Measurements from ENCODE around the gene H6PD.

H6PD gene

DNA sequence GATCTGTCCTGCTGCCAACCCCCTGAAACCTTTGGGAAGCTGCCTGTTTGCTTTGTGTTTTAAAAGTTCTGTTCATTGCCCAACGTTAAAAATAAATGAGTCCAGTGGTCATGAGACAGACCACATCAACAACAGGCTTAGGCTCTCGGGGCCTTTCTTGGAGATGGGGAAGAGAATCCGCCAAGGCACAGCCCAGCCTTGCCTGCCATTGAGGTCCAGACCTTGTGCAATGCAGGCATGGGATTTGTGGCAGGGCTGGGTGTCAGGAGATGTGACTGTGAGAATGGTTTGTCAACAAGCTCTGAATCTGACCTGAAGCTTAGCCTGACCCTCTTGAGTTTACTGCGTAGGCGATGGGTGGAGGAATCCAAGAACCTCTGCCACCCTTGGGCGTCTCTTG lies 62.3 kb downstream of the H6PD start:
- DNase-seq (ENCODE audit: low read depth, low spot score) = no peak

GRCh38 chr1:9297831-9298230 lies 63.3 kb downstream of the H6PD start:
- no peak for DNase-seq (ENCODE audit: low read depth, low spot score)

GRCh38 chr1:9298282-9298681 lies 63.7 kb downstream of the H6PD start:
- no peak for DNase-seq (ENCODE audit: low read depth, low spot score)

DNA sequence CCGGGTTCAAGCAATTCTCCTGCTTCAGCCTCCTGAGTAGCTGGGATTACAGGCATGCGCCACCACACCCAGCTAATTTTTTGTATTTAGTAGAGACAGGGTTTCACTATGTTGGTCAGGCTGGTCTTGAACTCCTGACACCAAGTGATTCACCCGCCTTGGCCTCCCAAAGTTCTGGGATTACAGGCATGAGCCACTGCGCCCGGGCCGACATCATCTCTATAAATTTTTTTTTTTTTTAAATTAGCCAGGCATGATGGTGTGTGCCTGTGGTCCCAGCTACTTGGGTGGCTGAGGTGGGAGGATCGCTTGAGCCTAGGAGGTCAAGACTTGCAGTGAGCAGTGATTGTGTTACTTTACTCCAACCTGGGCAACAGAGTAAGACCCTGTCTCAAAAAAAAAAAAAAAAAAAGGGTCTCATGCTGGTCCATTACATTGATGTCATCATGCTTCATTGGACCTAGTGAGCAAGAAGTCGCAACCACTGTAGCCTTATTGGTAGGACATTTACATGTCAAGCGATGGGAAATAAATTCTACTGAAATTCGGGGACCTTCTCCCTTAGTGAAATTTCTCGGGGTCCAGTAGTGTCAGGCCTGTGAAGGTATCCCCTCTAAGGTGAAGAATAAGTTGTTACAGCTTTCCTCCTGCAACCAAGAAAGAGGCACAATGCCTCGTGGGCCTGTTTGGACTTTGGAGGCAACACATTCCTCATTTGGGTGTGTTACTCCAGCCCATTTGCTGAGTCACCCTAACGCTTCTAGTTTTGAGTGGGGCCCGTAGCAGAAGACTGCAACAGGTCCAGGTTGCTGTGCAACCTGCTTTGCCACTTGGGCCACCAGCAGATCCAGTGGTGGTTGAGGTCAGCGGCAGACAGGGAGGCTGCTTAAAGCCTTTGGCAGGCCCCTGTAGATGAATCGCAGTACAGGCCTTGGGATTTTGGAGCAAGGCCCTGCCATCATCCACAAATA lies 65.3 kb downstream of the H6PD start:
- DNase-seq (ENCODE audit: low read depth, low spot score) = peak; percentile 70

- DNase-seq (ENCODE audit: low read depth, low spot score) = no peak
Observed at GRCh38 chr1:9300573-9300972, 66.0 kb downstream of the H6PD start.

- peak; percentile 53 for DNase-seq (ENCODE audit: low read depth, low spot score)
Observed at GRCh38 chr1:9302745-9303524, 68.4 kb downstream of the H6PD start.

GRCh38 chr1:9303916-9304315 lies 69.3 kb downstream of the H6PD start:
- DNase-seq (ENCODE audit: low read depth, low spot score) = no peak

DNA sequence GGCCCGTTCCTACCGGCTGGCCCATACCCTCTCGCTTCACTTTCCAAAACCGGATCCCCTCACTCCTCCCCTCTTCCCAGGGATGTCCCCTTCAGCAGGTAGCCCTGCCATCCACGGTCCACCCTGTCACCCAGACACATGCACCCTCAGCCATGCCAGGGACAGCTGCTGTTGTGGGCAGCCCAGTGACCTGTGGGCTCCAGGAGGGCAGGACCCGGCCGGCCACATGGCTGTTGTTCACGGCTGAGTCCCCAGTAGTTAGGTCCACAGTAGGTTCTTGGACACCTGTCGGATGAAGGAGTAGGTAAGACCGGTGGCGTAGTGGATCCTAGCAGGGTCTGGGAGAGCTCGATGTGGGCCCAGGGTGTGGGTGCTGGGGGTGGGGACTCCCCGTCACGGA lies 70.6 kb downstream of the H6PD start:
- DNase-seq (ENCODE audit: low read depth, low spot score) = no peak

DNA sequence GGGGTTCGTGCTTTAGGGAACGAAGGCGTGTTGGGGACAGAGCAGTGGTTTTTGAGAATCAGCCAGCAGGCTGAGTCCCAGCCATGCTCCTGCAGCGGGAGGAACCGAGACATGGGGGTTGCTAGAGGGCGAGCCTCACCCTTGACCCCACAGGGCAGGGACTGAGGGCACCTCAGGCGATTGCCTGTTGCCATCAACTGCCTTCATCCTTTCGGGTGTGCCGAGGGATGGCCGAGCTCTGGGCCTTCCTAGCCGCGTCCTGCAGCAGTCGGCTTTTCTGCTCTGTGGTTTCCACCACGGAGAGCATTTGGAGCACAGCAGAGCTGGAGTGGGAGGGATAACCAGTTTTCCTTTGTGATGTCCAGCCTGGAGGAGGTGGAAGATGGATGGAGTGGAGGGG lies 71.4 kb downstream of the H6PD start:
- no peak for DNase-seq (ENCODE audit: low read depth, low spot score)

DNA sequence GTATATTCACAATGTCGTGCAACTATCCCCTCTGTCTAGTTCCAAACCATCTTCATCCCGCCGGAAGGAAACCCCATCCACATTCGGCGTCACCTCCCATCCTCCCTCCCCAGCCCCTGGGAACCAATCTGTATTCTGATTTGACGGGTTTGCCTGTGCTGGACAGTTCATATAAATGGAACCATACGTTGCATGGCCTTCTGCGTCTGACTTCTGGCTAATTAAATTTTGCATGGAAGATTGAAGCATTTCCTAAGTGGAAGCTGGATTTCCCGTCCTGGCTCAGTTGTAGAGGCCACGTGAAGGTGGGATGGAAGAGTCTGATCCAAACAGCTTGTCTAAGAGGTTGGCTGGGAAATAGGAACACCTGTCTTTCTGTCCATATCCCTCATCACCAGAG lies 72.7 kb downstream of the H6PD start:
- DNase-seq (ENCODE audit: low read depth, low spot score) = no peak

DNA sequence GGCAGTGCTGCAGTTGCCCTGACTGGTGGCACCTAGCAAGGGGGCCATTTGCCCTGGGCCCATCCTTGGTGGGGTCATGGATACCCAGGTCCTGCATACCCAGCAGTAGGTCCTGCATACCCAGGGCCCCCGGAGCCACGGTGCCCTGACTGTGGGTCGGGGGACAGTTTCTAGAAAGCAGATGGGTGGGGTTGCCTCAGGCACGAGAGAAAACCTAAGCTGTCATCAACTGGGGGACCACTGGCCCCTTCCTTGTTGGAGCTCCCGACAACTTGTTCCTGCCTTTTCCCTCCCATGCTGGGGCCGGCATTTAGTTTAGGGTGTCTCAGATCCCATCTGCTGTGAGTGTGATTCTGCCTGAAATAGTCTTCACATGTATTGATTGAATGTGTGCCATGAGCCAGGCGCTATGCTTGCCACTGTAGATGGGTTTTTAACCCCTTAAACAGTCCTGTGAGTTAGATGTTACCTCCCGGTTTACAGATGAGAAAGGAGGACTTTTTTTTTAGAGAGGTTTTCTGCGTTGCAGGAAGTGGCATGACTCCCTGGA lies 73.7 kb downstream of the H6PD start:
- DNase-seq (ENCODE audit: low read depth, low spot score) = no peak

DNA sequence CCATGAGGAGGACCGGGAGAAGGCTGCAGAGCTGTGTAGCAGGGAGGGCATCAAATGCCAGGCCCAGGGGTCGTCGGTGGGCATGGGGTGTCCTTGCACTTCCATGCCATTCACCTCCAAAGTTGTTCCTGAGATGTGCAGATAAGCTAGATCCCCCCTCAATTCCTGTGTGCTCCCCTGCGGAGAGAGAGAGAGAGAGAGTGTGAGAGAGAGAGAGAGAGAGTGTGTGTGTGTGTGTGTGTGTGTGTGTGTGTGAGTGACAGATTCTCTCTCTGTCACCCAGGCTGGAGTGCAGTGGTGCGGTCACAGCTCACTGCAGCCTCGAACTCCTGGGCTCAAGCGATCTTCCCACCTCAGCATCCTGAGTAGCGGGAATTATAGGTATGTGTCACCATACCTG lies 74.5 kb downstream of the H6PD start:
- no peak for DNase-seq (ENCODE audit: low read depth, low spot score)

DNA sequence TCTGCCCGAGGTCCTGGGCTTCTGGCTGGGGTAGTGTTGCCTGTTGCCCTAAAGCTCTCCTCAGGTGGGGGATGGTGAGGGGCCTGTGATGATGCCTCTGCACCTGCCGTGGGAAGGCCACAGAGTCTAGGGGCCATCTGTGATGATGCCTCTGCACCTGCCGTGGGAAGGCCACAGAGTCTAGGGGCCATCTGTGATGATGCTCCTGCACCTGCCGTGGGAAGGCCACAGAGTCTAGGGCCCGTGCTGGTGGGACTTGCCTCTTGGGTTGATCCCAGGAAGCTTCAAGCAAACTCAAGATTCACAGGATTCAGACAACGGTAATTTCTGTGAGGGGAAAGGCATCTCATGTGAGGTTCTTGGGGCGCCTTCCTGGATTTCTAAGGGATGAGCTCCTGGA lies 75.4 kb downstream of the H6PD start:
- DNase-seq (ENCODE audit: low read depth, low spot score) = no peak

- DNase-seq (ENCODE audit: low read depth, low spot score) = no peak
Observed at GRCh38 chr1:9311029-9311428, 76.5 kb downstream of the H6PD start.

DNA sequence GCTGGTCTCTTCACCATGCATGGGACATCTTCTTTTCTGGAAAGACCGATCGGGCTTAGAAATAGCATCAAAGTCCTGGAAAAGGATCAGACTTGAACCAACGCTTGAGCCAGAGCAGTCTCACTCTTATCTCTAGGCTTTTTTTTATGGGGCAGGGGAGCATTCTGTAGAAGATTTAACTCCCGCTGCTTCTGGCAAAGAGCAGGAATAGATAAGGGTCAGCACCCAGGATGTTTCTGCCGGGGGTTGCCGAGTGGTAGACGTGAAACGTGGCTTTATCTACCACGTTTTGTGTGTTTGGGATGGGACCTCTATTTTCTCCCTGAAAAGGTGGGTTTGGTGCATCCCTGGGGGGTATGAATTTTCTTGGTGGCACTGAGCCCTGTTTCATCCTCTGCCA lies 76.9 kb downstream of the H6PD start:
- DNase-seq (ENCODE audit: low read depth, low spot score) = peak; percentile 47

DNA sequence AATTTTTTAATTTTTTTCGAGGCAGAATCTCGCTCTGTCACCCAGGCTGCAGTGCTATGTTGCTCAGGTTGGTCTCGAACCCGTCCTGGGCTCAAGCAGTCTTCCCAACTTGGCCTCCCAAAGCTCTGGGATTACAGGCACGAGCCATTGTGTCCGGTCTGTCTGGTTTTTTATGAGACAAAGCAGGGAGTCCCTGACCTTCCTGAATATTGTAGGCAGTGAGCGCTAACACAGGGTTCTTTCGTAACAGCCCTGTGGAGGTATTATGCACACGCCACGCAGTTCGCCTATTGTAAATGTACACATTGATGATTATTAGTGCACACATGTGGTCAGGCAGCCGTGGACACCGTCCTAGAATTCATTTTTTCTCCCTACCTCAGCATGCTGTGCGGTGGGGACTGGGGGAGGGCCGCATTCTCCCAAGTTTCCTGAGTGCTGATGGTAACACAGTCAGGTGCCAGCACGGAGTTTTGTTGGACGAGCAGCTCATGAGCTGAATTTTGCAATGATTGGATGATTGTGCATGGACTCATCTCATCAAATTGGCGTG lies 77.7 kb downstream of the H6PD start:
- no peak for DNase-seq (ENCODE audit: low read depth, low spot score)

DNA sequence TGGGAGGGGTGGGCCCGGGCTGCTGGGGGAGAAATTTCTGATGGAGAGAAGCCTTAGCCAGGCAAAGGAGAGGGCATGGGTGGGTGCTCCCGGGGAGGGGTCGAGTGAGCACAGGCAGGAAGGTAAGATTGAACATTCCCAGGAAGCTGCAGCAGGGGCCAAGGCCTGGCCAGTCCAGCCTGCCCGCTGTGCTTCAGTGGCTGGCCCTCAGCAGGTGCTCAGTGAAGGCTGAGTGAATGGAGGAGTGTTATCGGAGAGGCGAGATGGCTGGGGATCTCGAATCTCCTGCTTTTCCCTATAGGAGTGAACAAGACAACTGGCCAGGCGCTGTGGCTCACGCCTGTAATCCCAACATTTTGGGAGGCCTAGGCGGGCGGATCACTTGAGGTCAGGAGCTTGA lies 79.0 kb downstream of the H6PD start:
- DNase-seq (ENCODE audit: low read depth, low spot score) = no peak

DNA sequence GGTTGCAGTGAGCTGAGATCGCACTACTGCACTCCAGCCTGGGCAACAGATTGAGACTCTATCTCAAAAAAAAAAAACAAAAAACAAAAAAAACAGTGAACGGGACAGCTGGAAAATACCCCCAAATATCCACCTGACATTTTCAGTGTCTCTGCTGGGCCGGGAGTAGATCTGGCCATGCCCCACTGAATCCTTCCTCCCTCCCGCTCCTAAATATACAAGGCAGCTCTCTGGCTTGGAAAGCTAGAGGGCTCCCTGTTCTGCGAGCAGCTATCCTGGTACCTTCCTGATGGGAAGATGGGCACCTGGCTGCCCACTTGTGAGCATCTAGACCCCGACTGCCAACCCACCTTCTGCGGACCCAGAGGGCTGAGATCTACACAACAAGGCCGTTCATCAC lies 79.5 kb downstream of the H6PD start:
- no peak for DNase-seq (ENCODE audit: low read depth, low spot score)

GRCh38 chr1:9314711-9315379 lies 80.3 kb downstream of the H6PD start:
- no peak for DNase-seq (ENCODE audit: low read depth, low spot score)

GRCh38 chr1:9315411-9316079 lies 81.0 kb downstream of the H6PD start:
- DNase-seq (ENCODE audit: low read depth, low spot score) = no peak

- DNase-seq (ENCODE audit: low read depth, low spot score) = no peak
Observed at GRCh38 chr1:9316080-9316444, 81.5 kb downstream of the H6PD start.

All from ELF-1 (cell line).